Upper lobe of right lung (tissue), 1 donor: Measurements from ENCODE around the gene GRM5. TPM values are rescaled to one million over a fixed set of nuclear protein-coding genes. Genes with fewer than 3 reads are reported as not detected.

ENCODE experiments used
- ATAC-seq: fragments of 200-7000 bp; cut with Tn5 transposase; one replicate; pipeline ENCODE4 v1.9.1; 2020; ENCODE audit warnings: mild to moderate bottlenecking, moderate library complexity
- DNase-seq: peaks from one replicate; pipeline ENCODE4 v3.0.0-alpha.2; 2020
- H3K27ac ChIP-seq: fragments of 200-600 bp; one replicate; pipeline ENCODE4 v1.8.0; 2022
- H3K27me3 ChIP-seq: fragments of 200-600 bp; one replicate; pipeline ENCODE4 v1.8.0; 2022; ENCODE audit warnings: mild to moderate bottlenecking
- H3K36me3 ChIP-seq: fragments of 200-600 bp; one replicate; pipeline ENCODE4 v1.8.0; 2022
- H3K4me1 ChIP-seq: fragments of 200-600 bp; one replicate; pipeline ENCODE4 v1.8.0; 2022
- H3K4me3 ChIP-seq: fragments of 200-600 bp; one replicate; pipeline ENCODE4 v1.8.0; 2022; ENCODE audit warnings: mild to moderate bottlenecking
- H3K9me3 ChIP-seq: fragments of 200-600 bp; one replicate; pipeline ENCODE4 v1.8.0; 2022
- intact Hi-C: fragments of 100-400 bp; cut with DNase I; formaldehyde crosslinking; loops from one replicate; pipeline ENCODE4 v1.11.0; 2022
- total RNA-seq: library from RNA; stranded (reverse); fragmentation: NEBNext Ultra II Directional; extraction: Animal tissue kit (Norgen Biotek cat#: 25700); gene quantifications from one replicate; pipeline ENCODE4 v1.2.1, GENCODE V29; 2021
- TF ChIP-seq, protein P1 (sequence below): fragments of 200-600 bp; IDR thresholded peaks from one replicate; pipeline ENCODE4 v1.8.0; 2022; ENCODE audit warnings: antibody characterized with exemption
- donor health status: DM: no; HTN: yes; CAD: no; lungs with severe emphysema.

The GRM5 gene
- total RNA-seq, 1 donor from 2014 or later: 0.06 TPM

DNA sequence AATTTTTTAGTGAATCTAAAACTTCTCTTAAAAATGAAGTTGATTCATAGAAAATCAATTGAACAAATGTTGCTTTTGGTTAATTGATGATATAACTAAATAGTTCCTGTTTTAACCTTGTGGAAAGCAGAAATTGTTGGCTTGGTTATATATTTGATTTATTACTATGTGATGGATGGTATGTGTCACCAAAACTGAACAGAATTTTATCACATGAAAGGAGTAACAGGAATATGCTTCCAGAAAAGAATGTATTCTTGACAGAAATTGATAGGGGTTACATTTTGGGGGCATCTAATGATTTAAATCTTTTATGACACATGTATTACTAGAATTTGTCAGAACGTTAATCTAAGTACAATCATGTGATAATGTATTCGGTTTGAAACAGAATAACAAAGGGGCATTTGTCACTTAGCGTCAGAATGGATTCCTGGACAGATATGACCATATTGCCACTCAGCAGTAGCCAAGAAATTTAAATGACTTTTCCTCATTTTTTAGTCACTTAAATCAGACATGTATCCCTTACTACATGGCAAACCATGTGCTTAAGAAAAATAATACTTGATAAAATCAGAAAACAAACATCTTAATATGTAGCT lies 295.2 kb downstream of the GRM5 start:
- Histone ChIP-seq H3K4me3 (no peak overlapping the region), H3K27me3 (no peaks in the 10 kb centered on the region), H3K4me1 (no peaks in the 10 kb centered on the region), H3K9me3 (no peaks in the 10 kb centered on the region), H3K27ac (no peak overlapping the region), H3K36me3 (no peaks in the 10 kb centered on the region)
- DNase-seq (no peak), ATAC-seq (no peak)
- intact Hi-C loops: no loop called here
- TF ChIP-seq, protein P1, sequence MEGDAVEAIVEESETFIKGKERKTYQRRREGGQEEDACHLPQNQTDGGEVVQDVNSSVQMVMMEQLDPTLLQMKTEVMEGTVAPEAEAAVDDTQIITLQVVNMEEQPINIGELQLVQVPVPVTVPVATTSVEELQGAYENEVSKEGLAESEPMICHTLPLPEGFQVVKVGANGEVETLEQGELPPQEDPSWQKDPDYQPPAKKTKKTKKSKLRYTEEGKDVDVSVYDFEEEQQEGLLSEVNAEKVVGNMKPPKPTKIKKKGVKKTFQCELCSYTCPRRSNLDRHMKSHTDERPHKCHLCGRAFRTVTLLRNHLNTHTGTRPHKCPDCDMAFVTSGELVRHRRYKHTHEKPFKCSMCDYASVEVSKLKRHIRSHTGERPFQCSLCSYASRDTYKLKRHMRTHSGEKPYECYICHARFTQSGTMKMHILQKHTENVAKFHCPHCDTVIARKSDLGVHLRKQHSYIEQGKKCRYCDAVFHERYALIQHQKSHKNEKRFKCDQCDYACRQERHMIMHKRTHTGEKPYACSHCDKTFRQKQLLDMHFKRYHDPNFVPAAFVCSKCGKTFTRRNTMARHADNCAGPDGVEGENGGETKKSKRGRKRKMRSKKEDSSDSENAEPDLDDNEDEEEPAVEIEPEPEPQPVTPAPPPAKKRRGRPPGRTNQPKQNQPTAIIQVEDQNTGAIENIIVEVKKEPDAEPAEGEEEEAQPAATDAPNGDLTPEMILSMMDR: no peak

- intact Hi-C loops: no loop called here
- Histone ChIP-seq H3K27me3 (no peaks in the 10 kb centered on the region), H3K9me3 (no peaks in the 10 kb centered on the region), H3K4me1 (no peaks in the 10 kb centered on the region), H3K27ac (no peak overlapping the region), H3K4me3 (no peak overlapping the region), H3K36me3 (no peaks in the 10 kb centered on the region)
- TF ChIP-seq, protein P1: no peak
- ATAC-seq (no peak), DNase-seq (no peak)
Measured at GRCh38 chr11:88744140-88744539, 321.6 kb downstream of the GRM5 start.

DNA sequence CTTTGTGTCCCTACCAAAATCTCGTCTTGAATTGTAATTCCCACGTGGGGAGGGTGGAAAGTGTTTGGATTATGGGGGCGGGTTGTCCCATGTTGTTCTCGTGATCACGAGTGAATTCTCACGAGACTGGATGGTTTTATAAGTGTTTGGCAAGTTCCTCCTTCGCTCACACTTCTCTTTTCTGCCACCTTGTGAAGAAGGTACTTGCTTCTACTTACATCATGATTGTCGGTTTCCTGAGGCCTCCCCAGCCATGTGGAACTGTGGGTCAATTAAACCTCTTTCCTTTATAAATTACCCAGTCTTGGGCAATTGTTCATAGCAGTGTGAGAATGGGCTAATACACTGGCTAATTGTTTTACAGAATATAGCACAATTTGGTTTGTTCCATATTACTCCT lies 326.3 kb downstream of the GRM5 start:
- H3K4me1 ChIP-seq: no peaks in the 10 kb centered on the region
- H3K27me3 ChIP-seq: no peaks in the 10 kb centered on the region
- intact Hi-C loops: no loop called here
- no peaks in the 10 kb centered on the region for H3K9me3 ChIP-seq
- no peak overlapping the region for H3K4me3 ChIP-seq
- H3K36me3 ChIP-seq: no peaks in the 10 kb centered on the region
- ATAC-seq (no peak), DNase-seq (no peak)
- H3K27ac ChIP-seq: no peak overlapping the region
- TF ChIP-seq, protein P1: no peak

- Histone ChIP-seq H3K4me1 (no peaks in the 10 kb centered on the region), H3K9me3 (no peaks in the 10 kb centered on the region), H3K27ac (no peak overlapping the region), H3K4me3 (no peak overlapping the region), H3K36me3 (no peaks in the 10 kb centered on the region), H3K27me3 (no peaks in the 10 kb centered on the region)
- DNase-seq: no peak
- TF ChIP-seq, protein P1: no peak
- ATAC-seq: no peak
- intact Hi-C loops: no loop called here
Measured at GRCh38 chr11:88709567-88709966, 356.2 kb downstream of the GRM5 start.

- intact Hi-C loops: no loop called here
- Histone ChIP-seq H3K9me3 (no peaks in the 10 kb centered on the region), H3K4me3 (no peak overlapping the region), H3K27ac (no peak overlapping the region), H3K36me3 (no peaks in the 10 kb centered on the region), H3K27me3 (no peaks in the 10 kb centered on the region), H3K4me1 (no peaks in the 10 kb centered on the region)
- TF ChIP-seq, protein P1: no peak
- ATAC-seq (no peak), DNase-seq (no peak)
Measured at GRCh38 chr11:88704485-88704884, 361.3 kb downstream of the GRM5 start.

- TF ChIP-seq, protein P1: no peak
- ATAC-seq (no peak), DNase-seq (no peak)
- no peak overlapping the region for H3K27ac ChIP-seq
- no peaks in the 10 kb centered on the region for H3K27me3 ChIP-seq
- intact Hi-C loops: no loop called here
- H3K9me3 ChIP-seq: no peaks in the 10 kb centered on the region
- H3K4me1 ChIP-seq: no peaks in the 10 kb centered on the region
- no peak overlapping the region for H3K4me3 ChIP-seq
- no peaks in the 10 kb centered on the region for H3K36me3 ChIP-seq
Measured at GRCh38 chr11:88701816-88702215, 364.0 kb downstream of the GRM5 start.
